Hematopoietic multipotent progenitor cell treated with erythropoietin and hydrocortisone succinate and interleukin-3 and kit ligand, for 17 days (in vitro differentiated cells): ENCODE measurements around the gene HMGCS1.
A peak's percentile ranks its signal among the peaks of the same experiment; 100 is the strongest.
"Not testable (repeated sequence)": the region's sequence is repeated elsewhere in the genome, so short reads cannot be mapped to it uniquely, and the experiment has no call there.

ENCODE experiments used
- DNase-seq: peaks from one replicate; pipeline ENCODE4 v3.0.0-alpha.2; 2015; ENCODE audit warnings: low spot score

The HMGCS1 gene

DNA sequence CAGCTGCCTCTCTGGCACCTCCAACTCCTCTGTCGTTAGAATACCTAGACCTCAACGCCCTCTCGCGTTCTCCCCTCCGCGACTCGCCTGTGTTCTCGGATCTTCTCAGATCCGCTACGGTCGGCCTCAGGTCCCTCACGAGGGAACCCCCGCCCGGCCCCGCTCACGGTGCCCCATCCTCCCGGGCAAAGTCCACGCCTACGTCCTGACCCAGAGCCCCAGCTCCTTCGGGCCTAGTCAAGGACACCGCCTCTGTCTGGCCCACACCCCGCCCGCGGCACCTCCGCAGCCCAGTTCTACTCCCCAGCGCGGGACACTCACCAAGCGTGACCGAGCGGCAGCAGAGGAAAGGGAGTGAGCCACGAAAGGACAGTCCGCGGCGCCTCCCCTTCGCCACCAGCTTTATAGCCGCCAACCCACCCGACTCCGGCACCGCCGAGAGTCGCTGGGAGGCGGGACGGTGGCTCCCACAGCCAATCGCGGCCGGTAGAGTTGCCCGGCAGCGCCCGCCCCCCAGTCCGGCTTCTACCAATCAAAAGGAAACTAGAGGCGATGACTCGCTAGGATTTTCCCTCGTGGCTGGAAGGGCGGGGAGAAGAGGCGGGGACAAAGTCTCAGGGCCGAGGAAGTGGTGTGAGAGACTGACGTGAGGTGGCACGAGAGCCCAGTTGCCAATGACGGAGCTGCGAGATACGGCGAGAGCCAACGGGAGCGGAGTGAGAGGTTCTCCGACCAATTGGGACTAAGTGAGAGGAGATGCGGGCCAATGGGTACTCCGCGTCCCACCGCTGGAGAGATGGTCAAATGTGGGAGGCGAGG is at the start of gene HMGCS1:
Gene HMGCS1 (minus strand): TSS at position 378 of the 819 bp plus-strand sequence. CDS start 14,447 bp downstream, outside the sequence.
- peak; percentile 99 for DNase-seq

DNA sequence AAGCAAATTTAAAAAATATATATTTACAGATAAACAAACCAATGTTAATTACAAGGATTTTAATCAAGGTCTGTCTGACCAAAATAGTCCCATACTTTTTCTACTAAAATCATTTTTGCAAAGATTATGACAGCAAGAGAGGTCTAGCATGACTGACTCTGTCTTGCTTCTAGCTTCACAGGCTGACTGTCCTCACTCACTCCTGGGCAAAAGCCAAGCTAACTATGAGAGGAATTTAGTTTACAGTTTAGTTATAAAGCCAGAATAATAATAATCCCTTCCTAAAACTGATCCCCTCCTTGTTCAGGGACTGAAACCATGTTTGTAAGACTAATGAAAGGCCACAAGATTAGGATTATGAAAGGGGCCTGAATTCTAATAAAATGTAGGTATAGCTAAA is 45.5 kb upstream of the HMGCS1 start:
- DNase-seq: no peak

DNA sequence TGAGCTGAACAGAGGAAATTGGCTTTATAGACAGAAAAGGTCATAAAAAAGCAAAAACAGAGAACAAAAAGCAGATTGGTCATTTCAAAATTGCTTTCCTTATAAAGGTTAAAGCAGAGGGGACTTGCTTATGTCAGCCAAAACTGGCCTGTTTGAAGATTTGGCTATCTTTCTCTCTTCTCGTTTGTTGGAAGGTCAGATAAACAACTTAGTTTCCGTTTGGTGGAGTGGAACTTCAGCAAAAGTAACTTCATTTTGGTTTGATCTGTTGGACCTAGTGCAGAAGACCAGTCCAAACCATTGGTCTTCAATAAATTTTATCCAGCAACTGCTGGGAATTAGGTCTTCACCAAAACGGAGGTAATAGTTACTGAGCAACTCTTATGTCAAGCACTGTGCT is 45.1 kb upstream of the HMGCS1 start:
- DNase-seq: no peak

- no peak for DNase-seq
These were observed 44.7 kb upstream of the HMGCS1 start for GRCh38 chr5:43357878-43358281.

GRCh38 chr5:43357067-43357466 is 43.9 kb upstream of the HMGCS1 start:
- no peak for DNase-seq

DNA sequence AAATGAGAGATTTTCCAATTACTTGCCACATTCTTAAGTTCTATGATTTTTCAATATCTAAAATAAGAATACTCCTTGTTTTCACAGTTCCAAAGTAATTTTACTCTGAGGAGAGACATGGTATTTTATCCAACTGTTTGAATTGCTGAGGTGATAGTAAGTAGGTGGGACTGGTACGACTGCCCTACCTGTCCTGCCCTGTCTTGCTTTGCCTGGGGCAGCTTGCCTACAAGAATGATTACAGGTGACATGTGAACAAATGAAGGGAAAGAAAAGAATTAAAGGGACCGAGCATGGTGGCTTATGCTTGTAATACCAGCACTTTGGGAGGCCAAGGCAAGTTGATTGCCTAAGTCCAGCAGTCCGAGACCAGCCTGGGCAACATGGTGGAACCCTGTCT is 41.6 kb upstream of the HMGCS1 start:
- DNase-seq: no peak

DNA sequence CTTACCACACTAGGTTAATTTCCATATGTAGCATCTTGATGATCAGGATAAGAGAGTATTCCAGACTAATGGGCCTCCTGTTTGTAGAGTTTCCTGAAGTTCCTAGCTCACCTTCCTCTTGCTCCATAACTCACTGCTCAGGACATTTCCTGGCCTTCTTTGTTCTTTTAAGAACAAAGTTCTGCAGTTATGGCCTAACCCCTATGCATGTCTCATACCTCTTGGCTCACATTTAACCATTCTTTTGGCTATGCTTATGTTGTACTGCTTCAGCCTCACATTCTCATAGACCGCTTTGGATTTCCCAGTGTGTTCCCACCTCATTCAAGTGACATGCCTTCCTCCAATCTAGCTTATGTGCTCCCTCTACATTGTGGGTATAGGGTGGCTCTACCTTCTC is 40.5 kb upstream of the HMGCS1 start:
- no peak for DNase-seq

DNA sequence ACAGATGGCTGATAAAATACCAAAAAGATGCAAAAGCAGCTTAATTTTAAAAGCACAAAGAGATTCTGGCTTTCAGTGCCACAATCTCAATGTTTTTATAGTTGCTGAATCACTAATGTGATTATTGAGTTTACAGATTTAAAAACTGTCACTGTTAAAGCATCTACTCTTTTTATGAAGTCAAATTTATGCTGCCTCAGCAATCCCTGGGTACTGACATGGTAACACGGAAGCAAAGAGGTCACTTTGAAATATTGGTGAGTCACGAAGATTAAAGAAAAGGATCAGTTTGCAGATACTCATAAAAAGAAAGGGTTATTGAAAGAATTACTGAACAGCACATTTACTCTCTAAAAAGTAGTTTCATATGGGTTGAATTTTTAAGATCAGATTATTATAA is 39.7 kb upstream of the HMGCS1 start:
- no peak for DNase-seq

GRCh38 chr5:43352131-43352530 is 38.9 kb upstream of the HMGCS1 start:
- DNase-seq: no peak

DNA sequence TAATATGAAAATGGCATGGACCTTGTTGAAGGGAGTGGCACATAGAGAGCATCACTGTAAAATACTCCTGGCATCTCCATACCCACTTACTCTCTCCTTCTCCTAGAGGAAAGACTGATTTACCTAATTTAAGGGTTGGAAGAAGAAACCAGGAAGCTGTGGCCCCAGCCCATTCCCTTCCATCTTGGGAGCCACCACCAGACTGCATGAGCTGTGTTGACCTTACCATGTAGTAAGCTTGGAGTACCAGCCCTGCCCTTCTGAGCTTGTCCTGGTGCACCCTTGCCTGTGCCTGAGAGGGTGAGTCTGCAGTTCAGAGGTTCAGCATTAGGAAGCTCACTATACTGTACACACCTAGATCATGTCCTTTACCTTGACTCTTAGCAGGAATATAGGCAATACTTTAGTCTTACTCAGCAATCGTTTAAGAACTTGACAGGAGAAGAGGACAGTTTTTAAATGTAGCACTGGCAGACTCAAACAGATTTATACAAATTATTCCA is 35.7 kb upstream of the HMGCS1 start:
- DNase-seq: no peak

DNA sequence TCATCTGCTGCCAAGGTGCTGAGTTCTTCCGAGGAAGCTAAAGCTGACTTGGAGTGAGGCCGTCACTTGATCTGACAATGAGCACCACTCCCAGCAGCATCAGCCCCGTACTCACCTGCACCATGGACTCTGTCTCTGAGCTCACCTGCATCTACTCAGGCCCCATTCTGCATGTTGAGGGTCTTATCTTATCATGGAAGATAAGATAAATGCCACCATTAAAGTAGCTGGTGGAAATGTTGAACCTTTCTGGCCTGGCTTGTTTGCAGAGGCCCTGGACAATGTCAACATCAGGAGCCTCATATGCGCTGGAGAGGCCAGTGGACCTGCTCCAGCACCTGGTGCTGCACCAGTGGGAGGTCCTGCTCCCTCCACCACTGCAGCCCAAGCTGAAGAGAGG is 35.0 kb upstream of the HMGCS1 start:
- no peak for DNase-seq

GRCh38 chr5:43338862-43339261 is 25.6 kb upstream of the HMGCS1 start:
- DNase-seq: no peak

- no peak for DNase-seq
These were observed 22.9 kb upstream of the HMGCS1 start for GRCh38 chr5:43336159-43336558.

DNA sequence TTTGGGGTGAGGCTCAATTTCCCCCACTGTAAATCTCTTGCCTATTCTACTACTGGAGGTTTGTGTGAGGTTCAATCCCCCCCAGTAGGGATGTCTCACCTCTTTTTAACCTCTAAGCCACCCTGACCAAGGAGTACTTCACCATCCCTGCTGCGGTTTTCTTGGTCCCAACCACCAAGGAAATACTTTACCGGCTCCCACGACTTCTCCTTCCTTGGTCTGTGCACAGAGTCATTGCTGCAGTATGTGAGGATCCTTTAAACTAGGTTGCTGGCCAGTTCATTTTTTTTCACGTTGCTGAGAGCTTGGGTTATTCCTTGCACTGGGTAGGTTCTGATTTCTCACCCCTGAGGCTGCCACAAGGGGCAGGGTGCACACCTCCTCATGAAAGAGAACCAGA is 22.5 kb upstream of the HMGCS1 start:
- DNase-seq: no peak

- no peak for DNase-seq
These were observed 19.2 kb upstream of the HMGCS1 start for GRCh38 chr5:43332401-43332800.

DNA sequence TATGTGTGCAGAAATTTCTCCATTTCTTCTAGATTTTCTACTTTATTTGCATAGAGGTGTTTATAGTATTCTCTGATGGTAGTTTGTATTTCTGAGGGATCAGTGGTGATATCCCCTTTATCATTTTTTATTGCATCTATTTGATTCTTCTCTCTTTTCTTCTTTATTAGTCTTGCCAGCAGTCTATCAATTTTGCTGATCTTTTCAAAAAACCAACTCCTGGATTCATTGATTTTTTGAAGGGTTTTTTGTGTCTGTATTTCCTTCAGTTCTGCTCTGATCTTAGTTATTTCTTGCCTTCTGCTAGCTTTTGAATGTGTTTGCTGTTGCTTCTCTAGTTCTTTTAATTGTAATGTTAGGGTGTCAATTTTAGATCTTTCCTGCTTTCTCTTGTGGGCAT is 12.4 kb upstream of the HMGCS1 start:
- DNase-seq: not testable (repeated sequence)

GRCh38 chr5:43323488-43323887 is 10.3 kb upstream of the HMGCS1 start:
- DNase-seq: not testable (repeated sequence)

- DNase-seq: no peak
These were observed 7.6 kb upstream of the HMGCS1 start for GRCh38 chr5:43320846-43321245.

- DNase-seq: no peak
These were observed 3.2 kb upstream of the HMGCS1 start for GRCh38 chr5:43316421-43316820.

DNA sequence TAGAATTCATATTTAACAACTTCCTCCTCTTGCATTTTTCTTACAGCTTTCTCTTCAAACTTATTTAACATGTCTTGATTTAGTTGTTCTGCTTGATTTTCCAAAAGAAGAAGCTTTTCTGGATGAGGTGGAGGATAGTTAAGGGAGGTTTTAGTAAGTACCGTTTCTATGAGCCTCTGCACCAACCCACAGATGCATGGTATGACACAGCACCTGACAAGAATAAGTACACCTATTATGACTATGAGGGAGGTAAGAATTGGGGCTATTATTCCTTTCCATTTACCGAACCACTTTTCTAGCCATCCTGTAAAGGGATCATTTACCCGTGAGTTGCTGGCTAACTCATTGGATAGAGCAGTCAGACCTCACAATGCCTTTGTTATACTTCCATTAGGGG is 2.5 kb upstream of the HMGCS1 start:
- no peak for DNase-seq

DNA sequence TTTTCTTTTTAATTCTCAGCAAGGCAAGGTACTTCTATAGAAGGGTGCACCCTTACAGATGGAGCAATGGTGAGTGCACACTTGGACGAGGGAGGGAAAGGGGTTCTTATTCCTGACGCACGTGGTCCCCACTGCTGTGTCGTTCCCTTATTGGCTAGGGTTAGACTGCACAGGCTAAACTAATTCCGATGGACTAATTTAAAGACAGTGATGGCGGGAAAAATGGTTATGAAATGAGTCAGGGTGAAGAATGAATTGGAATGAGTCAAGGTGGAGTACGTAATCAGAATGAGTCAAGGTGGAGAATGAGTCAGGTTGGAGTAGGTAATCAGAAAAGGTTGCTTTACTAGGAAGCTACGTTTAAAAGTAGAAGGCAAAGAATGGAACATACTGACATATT is 2.1 kb upstream of the HMGCS1 start:
- no peak for DNase-seq

- no peak for DNase-seq
These were observed 1.5 kb upstream of the HMGCS1 start for GRCh38 chr5:43314724-43315123.

DNA sequence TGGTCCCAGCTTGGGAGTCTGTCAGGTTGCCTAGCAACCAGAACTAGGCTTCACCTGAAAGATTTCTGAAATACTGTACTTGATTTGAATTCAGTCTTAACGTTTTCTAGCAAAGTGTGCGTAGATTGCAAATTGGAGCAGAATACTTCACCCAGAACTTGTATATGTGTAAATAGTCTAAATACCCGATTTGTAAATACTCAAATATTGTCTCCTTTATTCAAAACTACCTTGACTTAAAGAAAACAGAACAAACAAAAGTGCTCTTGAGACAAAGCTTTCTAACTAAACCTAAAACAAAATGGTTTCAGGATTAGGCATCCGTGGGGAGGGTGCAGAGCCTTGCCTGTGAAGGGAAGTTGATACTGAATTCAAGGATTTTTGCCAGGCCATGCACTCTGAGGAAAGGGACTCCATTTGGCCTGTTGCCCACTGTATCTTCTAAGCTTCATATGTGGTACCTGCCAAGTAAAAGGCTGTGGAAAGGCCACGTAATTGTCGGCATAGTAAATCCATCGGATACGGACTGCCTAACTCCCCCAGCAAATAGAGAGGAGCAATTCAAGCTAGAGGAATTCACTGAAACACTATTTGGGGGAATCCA is 744 bp upstream of the HMGCS1 start:
- no peak for DNase-seq

DNA sequence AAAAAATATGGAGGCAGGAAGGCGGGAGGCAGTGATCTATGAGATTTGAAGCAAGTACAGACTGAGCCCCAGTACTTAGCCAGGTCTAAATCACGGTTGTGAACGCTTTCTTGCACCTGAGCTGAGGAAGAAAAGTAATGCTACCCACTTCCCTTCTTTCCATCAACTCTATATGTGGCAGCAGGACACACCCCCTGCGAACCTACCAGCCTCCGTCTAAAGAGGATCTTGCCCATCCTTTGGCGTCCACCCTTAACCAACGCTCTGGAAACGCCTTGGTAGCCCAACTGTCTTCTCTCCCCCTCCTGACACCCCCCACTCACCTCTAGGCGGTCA is 545 bp downstream of the HMGCS1 start:
- no peak for DNase-seq
